Gastroesophageal sphincter (tissue), 4 donors: ENCODE results near the gene MRPS9. TPM values are rescaled to one million over a fixed set of nuclear protein-coding genes. Genes with fewer than 3 reads are reported as not detected.

Source experiments
- ATAC-seq: fragments of 150-250 bp; one replicate; pipeline ENCODE4 v1.9.1; 2016; ENCODE audit warnings: mild to moderate bottlenecking, moderate library complexity
- H3K27ac ChIP-seq, 4 donors: fragments of 200-600 bp; sonication (generic) in 3 of 4; 1 replicate in 3 of 4; 2 replicates in 1 of 4; pipeline ENCODE4 v1.5.1; 2016 to 2019
- H3K27me3 ChIP-seq: fragments of 200-600 bp; sonication (generic); one replicate; pipeline ENCODE4 v1.5.1; 2019
- H3K36me3 ChIP-seq, 2 donors: fragments of 200-600 bp; sonication (generic); one replicate each; pipeline ENCODE4 v1.5.1; 2019; ENCODE audit warnings: control low read depth in 1 of 2
- H3K4me1 ChIP-seq, 3 donors: fragments of 200-600 bp; sonication (generic); 1 replicate in 2 of 3; 2 replicates in 1 of 3; pipeline ENCODE4 v1.5.1; 2016 to 2019; ENCODE audit warnings: control low read depth in 2 of 3
- H3K4me3 ChIP-seq, 2 donors: fragments of 200-600 bp; sonication (generic); one replicate each; pipeline ENCODE4 v1.5.1; 2019; ENCODE audit warnings: mild to moderate bottlenecking in 1 of 2, moderate library complexity in 1 of 2
- H3K9me3 ChIP-seq, 3 donors: fragments of 200-600 bp; sonication (generic); one replicate each; pipeline ENCODE4 v1.5.1; 2017 to 2019; ENCODE audit warnings: control low read depth in 2 of 3
- CTCF ChIP-seq, 4 experiments: fragments of 200-600 bp in 2 of 4; fragments of 450-650 bp in 2 of 4; sonication (generic) in 1 of 4; IDR thresholded peaks; one replicate each; pipeline ENCODE4 v1.5.1; 2017 to 2019; ENCODE audit warnings: antibody characterized with exemption in 4 of 4, mild to moderate bottlenecking in 2 of 4, moderate library complexity in 2 of 4
- EP300 ChIP-seq: sonication (generic); formaldehyde crosslinking; IDR thresholded peaks from one replicate; pipeline ENCODE4 v1.6.1; 2017; ENCODE audit warnings: antibody characterized with exemption, mild to moderate bottlenecking
- POLR2A ChIP-seq, 2 donors: fragments of 450-650 bp; IDR thresholded peaks; one replicate each; pipeline ENCODE4 v1.6.1; 2017; ENCODE audit warnings: antibody characterized with exemption in 2 of 2, mild to moderate bottlenecking in 2 of 2, moderate library complexity in 1 of 2
- POLR2AphosphoS5 ChIP-seq: sonication (generic); formaldehyde crosslinking; IDR thresholded peaks from one replicate; pipeline ENCODE4 v1.6.1; 2017; ENCODE audit warnings: antibody characterized with exemption
- WGBS, 2 donors: methylation state at CpG; one replicate each; pipeline ENCODE4 v1.1.5; 2018; ENCODE audit warnings: low coverage in 1 of 2; 5-methylcytosine and 5-hydroxymethylcytosine counted together
- total RNA-seq, 4 donors: library from RNA; depleted of rRNA; stranded (reverse); fragments of >200 nt; gene quantifications; one replicate each; pipeline ENCODE4 v1.1.0, GENCODE V29; 2016

The MRPS9 gene
- total RNA-seq, 4 donors from 2014 or later, result 21.1 to 26.8 (median 23.2) TPM

GRCh38 chr2:105114551-105114950 lies 76.7 kb downstream of the MRPS9 start:
- Histone ChIP-seq H3K27me3 (no peaks in the 10 kb centered on the region), H3K4me1 (no peaks in the 10 kb centered on the region), H3K4me3 (no peak overlapping the region), H3K36me3 (no peaks in the 10 kb centered on the region), H3K27ac (no peak overlapping the region), H3K9me3 (no peaks in the 10 kb centered on the region)
- no peak for ATAC-seq
- TF ChIP-seq CTCF (IDR thresholded peaks at IDR 0.05) (peak; percentile 33 to 69 (median 66)), POLR2A (IDR thresholded peaks at IDR 0.05) (no peak)
- WGBS, 2 donors, result 22 to 27% methylated on average over 4 of the region's 4 CpGs

DNA sequence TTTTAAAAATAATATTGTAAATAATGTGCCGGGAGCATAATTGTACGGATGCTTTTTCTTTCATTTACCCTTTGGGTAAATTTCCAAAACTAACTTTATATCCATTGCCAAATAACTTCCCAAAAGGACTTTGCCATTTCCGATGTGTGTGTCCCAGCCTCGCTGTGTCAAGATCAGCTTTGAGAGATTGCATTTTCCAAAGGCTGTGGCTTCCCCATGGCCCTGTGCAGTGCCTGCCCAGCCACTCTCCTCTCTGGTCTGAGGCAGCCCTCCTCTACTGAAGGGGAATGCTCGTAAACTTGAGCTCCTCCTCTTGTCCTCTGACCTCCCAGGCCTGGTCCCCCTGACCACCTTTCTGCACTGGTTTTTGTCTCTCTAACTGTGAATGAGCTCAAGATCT lies 78.5 kb downstream of the MRPS9 start:
- H3K27me3 ChIP-seq, result no peaks in the 10 kb centered on the region
- no peak overlapping the region for H3K27ac ChIP-seq
- H3K4me3 ChIP-seq, result no peak overlapping the region
- WGBS, 2 donors, result 81 to 93% methylated on average over 5 of the region's 5 CpGs
- ATAC-seq, result no peak
- H3K36me3 ChIP-seq, result no peaks in the 10 kb centered on the region
- H3K4me1 ChIP-seq, result no peaks in the 10 kb centered on the region
- no peaks in the 10 kb centered on the region for H3K9me3 ChIP-seq
- no peak for TF ChIP-seq CTCF (IDR thresholded peaks at IDR 0.05)

DNA sequence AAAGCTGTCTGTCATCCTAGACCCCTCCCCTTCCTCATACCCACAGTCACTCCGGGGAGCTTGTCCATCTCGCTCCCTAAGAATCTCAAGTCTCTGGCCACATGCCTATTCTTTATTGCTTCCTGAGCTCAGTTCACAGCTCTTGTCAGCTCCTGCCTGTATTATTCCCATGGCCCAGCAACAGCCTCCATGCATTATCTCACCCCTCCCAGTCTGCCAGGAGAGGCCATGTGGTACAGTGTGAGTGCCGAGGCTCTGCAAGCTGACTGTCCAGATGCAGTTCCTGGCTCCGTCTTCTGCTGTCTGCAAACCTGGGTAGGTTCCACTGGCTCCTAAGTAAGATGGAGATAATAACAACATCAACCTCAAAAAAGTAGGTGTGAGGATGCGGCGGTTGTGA lies 79.7 kb downstream of the MRPS9 start:
- no peak for ATAC-seq
- H3K27ac ChIP-seq, result no peak overlapping the region
- H3K4me1 ChIP-seq, result no peaks in the 10 kb centered on the region
- TF ChIP-seq POLR2AphosphoS5 (no peak), POLR2A (IDR thresholded peaks at IDR 0.05) (no peak), CTCF (IDR thresholded peaks at IDR 0.05) (no peak), EP300 (no peak)
- WGBS, 2 donors, result 55 to 93% methylated on average over 3 to 6 of the region's 6 CpGs
- no peaks in the 10 kb centered on the region for H3K36me3 ChIP-seq
- H3K4me3 ChIP-seq, result no peak overlapping the region
- H3K27me3 ChIP-seq, result no peaks in the 10 kb centered on the region
- no peaks in the 10 kb centered on the region for H3K9me3 ChIP-seq

DNA sequence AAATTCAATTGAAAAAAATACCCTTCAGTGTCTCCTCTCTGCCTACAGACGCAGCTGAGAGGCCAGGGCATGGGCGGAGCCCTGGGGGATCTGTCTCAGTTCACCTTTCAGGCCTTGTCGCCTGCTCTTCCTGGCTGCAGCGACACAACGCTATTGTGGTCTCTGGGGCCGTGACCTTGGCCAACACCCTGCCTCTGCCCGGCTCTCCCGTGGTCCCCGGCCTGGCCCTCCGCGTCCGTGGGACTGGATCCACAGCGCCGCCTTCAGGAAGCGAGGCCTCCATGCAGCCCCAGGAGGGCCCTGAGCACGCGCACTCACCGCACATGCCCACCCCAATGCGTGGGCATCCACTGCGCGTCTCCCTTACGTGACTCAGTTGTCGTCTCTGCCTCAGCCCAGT lies 81.1 kb downstream of the MRPS9 start:
- ATAC-seq, result no peak
- 55 to 57% methylated on average over 3 to 8 of the region's 23 CpGs for WGBS, 2 donors
- H3K9me3 ChIP-seq, result no peaks in the 10 kb centered on the region
- no peak overlapping the region for H3K4me3 ChIP-seq
- no peak overlapping the region for H3K27ac ChIP-seq
- no peaks in the 10 kb centered on the region for H3K36me3 ChIP-seq
- H3K4me1 ChIP-seq, result no peaks in the 10 kb centered on the region
- TF ChIP-seq POLR2A (IDR thresholded peaks at IDR 0.05) (no peak), CTCF (IDR thresholded peaks at IDR 0.05) (peak in 1 of 4 experiments; percentile 11)
- H3K27me3 ChIP-seq, result no peaks in the 10 kb centered on the region

- Histone ChIP-seq H3K9me3 (no peaks in the 10 kb centered on the region), H3K27ac (no peak overlapping the region), H3K27me3 (peaks cover 13% of the 10 kb centered on the region), H3K36me3 (no peaks in the 10 kb centered on the region), H3K4me1 (no peaks in the 10 kb centered on the region), H3K4me3 (no peak overlapping the region)
- TF ChIP-seq POLR2A (IDR thresholded peaks at IDR 0.05), result no peak
- no peak for TF ChIP-seq CTCF (IDR thresholded peaks at IDR 0.05)
- no peak for TF ChIP-seq EP300
- TF ChIP-seq POLR2AphosphoS5, result no peak
- WGBS, 2 donors, result 62 to 74% methylated on average over 6 to 8 of the region's 8 CpGs
- ATAC-seq, result no peak
Measured at GRCh38 chr2:105121434-105121833, 83.6 kb downstream of the MRPS9 start.
